GM12878 (cell line): ENCODE data around the gene HMGB1. TPM values are rescaled to one million over a fixed set of nuclear protein-coding genes. Genes with fewer than 3 reads are reported as not detected.

ENCODE experiments used
- ATAC-seq: fragments of 200-7000 bp; cut with Tn5 transposase; 3 replicates; pipeline ENCODE4 v1.9.1; 2020; ENCODE audit warnings: mild to moderate bottlenecking, moderate library complexity
- BruUV-seq: library from RNA; stranded (reverse); fragments of 400-500 nt; replicated peaks from 2 replicates; lab custom pipeline; 2021; lab: Mats Ljungman, UMichigan
- CTCF ChIA-PET: fragments of 300-600 bp; sonication (Branson Sonifier 250); formaldehyde crosslinking; extraction: SDS; loops from one replicate; lab custom pipeline; 2021; ENCODE audit warnings: inconsistent platforms; lab: Yijun Ruan, JAX
- POLR2A ChIA-PET: fragments of 350-600 bp; formaldehyde crosslinking; extraction: SDS; loops from one replicate; lab custom pipeline; 2021; ENCODE audit warnings: inconsistent platforms; lab: Charles Lee
- RAD21 ChIA-PET: fragments of 300-600 bp; sonication (Branson Sonifier 250); formaldehyde crosslinking; loops from one replicate; lab custom pipeline; 2023; ENCODE audit warnings: antibody characterized with exemption; ENCODE audit not compliant: unreplicated experiment; lab: Charles Lee
- SMC1A ChIA-PET: fragments of 300-600 bp; sonication (Branson Sonifier 250); formaldehyde crosslinking; loops from one replicate; lab custom pipeline; 2023; ENCODE audit not compliant: unreplicated experiment, uncharacterized antibody; lab: Charles Lee
- DNase-seq: peaks from one replicate; pipeline ENCODE4 v3.0.0-alpha.2; 2011; ENCODE audit warnings: low read depth, low spot score
- FAIRE-seq: peaks from 3 replicates; lab custom pipeline; 2011; peaks lifted over from hg19 to GRCh38; lab: Jason Lieb, UNC
- H2AFZ ChIP-seq: 2 replicates; pipeline ENCODE4 v1.6.0; 2011; ENCODE audit warnings: low read depth, low read length, control low read depth; ENCODE audit not compliant: control insufficient read depth
- H3K27ac ChIP-seq: 2 replicates; pipeline ENCODE4 v1.5.1; 2011; ENCODE audit warnings: control low read depth; ENCODE audit not compliant: control insufficient read depth, insufficient read depth
- H3K27me3 ChIP-seq, 2 experiments: replicated peaks in 1 of 2; 2 replicates each; pipeline versions ENCODE4 v1.6.0 to v1.6.1; 2011; ENCODE audit warnings: low read length in 1 of 2; ENCODE audit not compliant: control insufficient read depth in 2 of 2, insufficient read depth in 2 of 2
- H3K36me3 ChIP-seq, 2 experiments: 2 replicates each; pipeline ENCODE4 v1.5.1; 2011; ENCODE audit warnings: low read length in 1 of 2; ENCODE audit not compliant: control insufficient read depth in 2 of 2, insufficient read depth in 2 of 2
- H3K4me1 ChIP-seq: 2 replicates; pipeline ENCODE4 v1.6.1; 2011; ENCODE audit warnings: mild to moderate bottlenecking, low read length, moderate library complexity, mixed read lengths; ENCODE audit not compliant: control insufficient read depth, insufficient read depth
- H3K4me2 ChIP-seq: 2 replicates; pipeline ENCODE4 v1.6.0; 2011; ENCODE audit warnings: control low read depth; ENCODE audit not compliant: control insufficient read depth, insufficient read depth
- H3K4me3 ChIP-seq: fragments of 200-600 bp; sonication (generic); 2 replicates; pipeline ENCODE4 v1.5.1; 2016
- H3K79me2 ChIP-seq: 2 replicates; pipeline ENCODE4 v1.6.0; 2011; ENCODE audit warnings: low read length; ENCODE audit not compliant: control insufficient read depth, insufficient read depth
- H3K9ac ChIP-seq: 2 replicates; pipeline ENCODE4 v1.8.0; 2011; ENCODE audit warnings: low read length, control low read depth, mixed read lengths; ENCODE audit not compliant: control insufficient read depth, insufficient read depth
- H3K9me3 ChIP-seq: replicated peaks from 3 replicates; pipeline ENCODE4 v1.5.1; 2011; ENCODE audit warnings: mild to moderate bottlenecking, low read length; ENCODE audit not compliant: control insufficient read depth, insufficient read depth
- H4K20me1 ChIP-seq: 2 replicates; pipeline ENCODE4 v1.6.0; 2011; ENCODE audit not compliant: control insufficient read depth, insufficient read depth
- CHD1 ChIP-seq: IDR thresholded peaks from 2 replicates; pipeline ENCODE4 v1.6.1; 2012; ENCODE audit warnings: low read depth, low read length, improper control_type of control experiment
- CHD2 ChIP-seq: IDR thresholded peaks from 2 replicates; pipeline ENCODE4 v1.6.1; 2011; ENCODE audit warnings: low read depth, low read length, improper control_type of control experiment, borderline replicate concordance
- DPF2 ChIP-seq: fragments of 450-650 bp; IDR thresholded peaks from 2 replicates; pipeline ENCODE4 v1.6.1; 2017; ENCODE audit warnings: mild to moderate bottlenecking
- KAT2A ChIP-seq: conservative IDR thresholded peaks from 2 replicates; pipeline ENCODE4 v1.6.1; 2011; ENCODE audit warnings: low read depth, low read length; ENCODE audit not compliant: control insufficient read depth
- PAX8 ChIP-seq: fragments of 450-650 bp; IDR thresholded peaks from 2 replicates; pipeline ENCODE4 v1.6.1; 2017; ENCODE audit warnings: mild to moderate bottlenecking, moderate library complexity
- POLR2A ChIP-seq: IDR thresholded peaks from 2 replicates; pipeline ENCODE4 v1.6.1; 2011; ENCODE audit warnings: low read depth, mild to moderate bottlenecking, low read length
- ZNF622 ChIP-seq: fragments of 450-650 bp; IDR thresholded peaks from 2 replicates; pipeline ENCODE4 v1.6.1; 2017; ENCODE audit warnings: mild to moderate bottlenecking, inconsistent platforms
- WGBS: methylation state at CpG from one replicate; pipeline ENCODE4 v1.1.6; 2016; ENCODE audit warnings: low lambda C conversion rate; ENCODE audit not compliant: insufficient replicate concordance, insufficient coverage; ENCODE audit errors: missing lambda C conversion rate; 5-methylcytosine and 5-hydroxymethylcytosine counted together
- in situ Hi-C: fragments of 300-500 bp; cut with MboI; formaldehyde crosslinking; loops from 9 replicates; pipeline ENCODE4 v1.14.3; 2018; ENCODE audit warnings: mixed read lengths
- intact Hi-C: fragments of 100-400 bp; cut with micrococcal nuclease; formaldehyde crosslinking; loops from one replicate; pipeline ENCODE4 v1.14.2; 2022; ENCODE audit not compliant: unreplicated experiment
- polyA plus RNA-seq, 11 experiments: library from polyadenylated mRNA; depleted of rRNA in 4 of 11; unstranded in 6 of 11; stranded (reverse) in 5 of 11; fragments of >200 nt; fragmentation: Nextera tagmentation in 4 of 11; fragmentation: Illumina TruSeq in 1 of 11; extraction: Ambion mirVana in 4 of 11; extraction: Trizol in 1 of 11; gene quantifications; 1 replicate in 1 of 11; 2 replicates in 10 of 11; pipeline versions ENCODE4 v1.2.1 to v1.2.3, GENCODE V29; 2011 to 2016; ENCODE audit warnings: inconsistent platforms in 2 of 11, missing spikeins in 2 of 11, low read depth in 1 of 11
- total RNA-seq, 4 experiments: library from RNA; depleted of rRNA in 3 of 4; stranded (reverse); fragments of >200 nt in 3 of 4; fragmentation: Illumina TruSeq in 1 of 4; extraction: Trizol in 1 of 4; gene quantifications; 2 replicates each; pipeline versions ENCODE4 v1.2.1 to v1.2.3, GENCODE V29; 2013 to 2021
- TF ChIP-seq, protein P1 (sequence below): fragments of 450-650 bp; formaldehyde crosslinking; IDR thresholded peaks from 2 replicates; pipeline ENCODE4 v1.4.0; 2022; ENCODE audit warnings: mild to moderate bottlenecking, moderate library complexity
- TF ChIP-seq, protein P2 (sequence below): fragments of 150-350 bp; IDR thresholded peaks from 2 replicates; pipeline ENCODE4 v1.6.1; 2016; ENCODE audit warnings: low read depth, low read length

Gene HMGB1
- total and polyA plus RNA-seq, 10 of the 15 experiments (the other 5 are each of a cell fraction or from before 2014, with no cell fraction given): 365 to 2,529 (median 1,396) TPM

DNA sequence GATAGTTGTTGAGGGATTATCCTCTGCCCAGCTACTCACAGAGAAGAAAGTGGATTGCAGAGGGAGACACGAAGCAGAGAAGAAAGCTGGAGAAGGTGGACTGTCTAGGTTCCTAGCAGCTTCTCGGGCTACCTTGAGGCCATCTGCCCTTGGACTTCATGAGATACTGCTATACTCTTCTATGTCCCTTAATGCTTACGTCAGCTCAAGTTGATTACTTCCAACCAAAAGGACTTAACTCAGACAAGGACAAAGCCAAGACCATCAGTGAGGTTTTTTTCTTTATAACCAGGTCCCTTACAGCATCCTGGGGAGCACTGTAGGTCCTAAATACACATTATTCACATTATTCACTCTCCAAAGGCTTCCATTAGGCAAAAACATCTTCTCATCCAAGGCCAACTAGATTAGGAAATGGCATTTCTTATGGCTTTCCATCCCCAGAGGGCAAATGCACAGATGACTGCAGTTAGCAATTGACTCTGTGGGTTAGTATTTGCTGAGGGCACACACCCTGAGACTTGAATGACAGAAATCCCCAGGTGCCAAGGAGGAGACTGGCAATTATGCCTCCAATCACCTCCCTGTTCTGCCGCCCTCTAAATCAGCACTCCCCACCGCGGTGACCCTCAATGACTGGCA lies 47.5 kb downstream of the HMGB1 start:
- Histone ChIP-seq H3K4me3 (no peak overlapping the region), H3K9ac (no peak overlapping the region), H2AFZ (no peak overlapping the region), H3K79me2 (no peaks in the 10 kb centered on the region), H3K27ac (no peak overlapping the region), H3K36me3 (no peaks in the 10 kb centered on the region), H3K27me3 (no peaks in the 10 kb centered on the region), H4K20me1 (no peaks in the 10 kb centered on the region), H3K4me1 (peaks cover 15% of the 10 kb centered on the region), H3K9me3 (no peaks in the 10 kb centered on the region), H3K4me2 (no peak overlapping the region)
- ChIA-PET SMC1A (interaction anchor here (0.6 to 6.9 kb wide), 5 partner anchors 12 to 285 kb away, joined by 3 to 73 read pairs (median 4); no protein-coding TSS in a partner anchor), POLR2A (interaction anchor here (0.6 to 1.5 kb wide), 4 partner anchors 13 to 37 kb away, joined by 3 read pairs; no protein-coding TSS in a partner anchor), RAD21 (interaction anchor here (0.7 to 2.2 kb wide), 4 partner anchors 12 to 286 kb away, joined by 3 to 10 read pairs (median 4); no protein-coding TSS in a partner anchor), CTCF (interaction anchor here (1.0 to 2.5 kb wide), 4 partner anchors 12 to 286 kb away, joined by 3 to 5 read pairs (median 3); no protein-coding TSS in a partner anchor)
- FAIRE-seq (no peak), ATAC-seq (no peak), DNase-seq (no peak)
- intact Hi-C loops (no loop called here), in situ Hi-C loops (no loop called here)
- no peak for TF ChIP-seq CHD1
- no peak for TF ChIP-seq ZNF622
- TF ChIP-seq DPF2: no peak
- no TSS peak for BruUV-seq
- 100% methylated on average over 6 of the region's 6 CpGs for WGBS

DNA sequence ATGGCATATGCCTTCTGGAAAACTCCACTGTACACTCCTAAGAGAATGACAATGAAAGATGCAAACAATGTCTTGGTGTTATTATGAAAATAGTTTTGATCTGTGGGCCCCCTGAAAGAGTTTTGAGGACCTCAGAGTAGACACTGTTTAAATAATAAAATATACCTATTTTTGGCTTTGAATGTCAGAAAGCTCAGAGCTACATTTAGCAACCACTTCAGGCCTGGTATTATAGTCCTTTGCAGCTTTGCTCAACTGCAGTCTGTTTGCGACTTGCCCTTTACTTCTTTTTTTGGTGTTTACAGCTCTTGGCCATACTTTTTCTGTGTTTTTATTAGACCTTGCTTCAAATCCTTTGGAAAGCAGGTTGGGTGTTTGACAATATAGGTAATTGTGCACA lies 49.3 kb downstream of the HMGB1 start:
- intact Hi-C loops: no loop called here
- no peaks in the 10 kb centered on the region for H3K79me2 ChIP-seq
- H3K27me3 ChIP-seq: no peaks in the 10 kb centered on the region
- no peaks in the 10 kb centered on the region for H4K20me1 ChIP-seq
- H3K4me1 ChIP-seq: peaks cover 15% of the 10 kb centered on the region
- FAIRE-seq: no peak
- no peaks in the 10 kb centered on the region for H3K9me3 ChIP-seq
- 42% methylated on average over 1 of the region's 1 CpG for WGBS
- ATAC-seq: no peak
- H3K36me3 ChIP-seq: no peaks in the 10 kb centered on the region
- in situ Hi-C loops: no loop called here
- no peak overlapping the region for H3K4me2 ChIP-seq
- no TSS peak for BruUV-seq
- H3K4me3 ChIP-seq: no peak overlapping the region
- POLR2A ChIA-PET: interaction anchor here (0.7 to 1.8 kb wide), 5 partner anchors 9 to 110 kb away, joined by 3 to 6 read pairs (median 3); partner anchors contain the start of gene KATNAL1
- CTCF ChIA-PET: interaction anchor here (1.0 to 2.5 kb wide), 5 partner anchors 9 to 284 kb away, joined by 3 to 5 read pairs (median 4); no protein-coding TSS in a partner anchor
- no peak overlapping the region for H3K9ac ChIP-seq
- no peak overlapping the region for H2AFZ ChIP-seq
- no peak for DNase-seq
- SMC1A ChIA-PET: interaction anchor here (0.7 to 6.9 kb wide), 11 partner anchors 10 to 48 kb away, joined by 3 to 73 read pairs (median 4); no protein-coding TSS in a partner anchor
- RAD21 ChIA-PET: interaction anchor here (0.6 to 2.0 kb wide), 5 partner anchors 15 to 199 kb away, joined by 3 to 10 read pairs (median 3); partner anchors contain the start of gene HMGB1
- H3K27ac ChIP-seq: no peak overlapping the region
- no peak for TF ChIP-seq POLR2A
- TF ChIP-seq, protein P1, sequence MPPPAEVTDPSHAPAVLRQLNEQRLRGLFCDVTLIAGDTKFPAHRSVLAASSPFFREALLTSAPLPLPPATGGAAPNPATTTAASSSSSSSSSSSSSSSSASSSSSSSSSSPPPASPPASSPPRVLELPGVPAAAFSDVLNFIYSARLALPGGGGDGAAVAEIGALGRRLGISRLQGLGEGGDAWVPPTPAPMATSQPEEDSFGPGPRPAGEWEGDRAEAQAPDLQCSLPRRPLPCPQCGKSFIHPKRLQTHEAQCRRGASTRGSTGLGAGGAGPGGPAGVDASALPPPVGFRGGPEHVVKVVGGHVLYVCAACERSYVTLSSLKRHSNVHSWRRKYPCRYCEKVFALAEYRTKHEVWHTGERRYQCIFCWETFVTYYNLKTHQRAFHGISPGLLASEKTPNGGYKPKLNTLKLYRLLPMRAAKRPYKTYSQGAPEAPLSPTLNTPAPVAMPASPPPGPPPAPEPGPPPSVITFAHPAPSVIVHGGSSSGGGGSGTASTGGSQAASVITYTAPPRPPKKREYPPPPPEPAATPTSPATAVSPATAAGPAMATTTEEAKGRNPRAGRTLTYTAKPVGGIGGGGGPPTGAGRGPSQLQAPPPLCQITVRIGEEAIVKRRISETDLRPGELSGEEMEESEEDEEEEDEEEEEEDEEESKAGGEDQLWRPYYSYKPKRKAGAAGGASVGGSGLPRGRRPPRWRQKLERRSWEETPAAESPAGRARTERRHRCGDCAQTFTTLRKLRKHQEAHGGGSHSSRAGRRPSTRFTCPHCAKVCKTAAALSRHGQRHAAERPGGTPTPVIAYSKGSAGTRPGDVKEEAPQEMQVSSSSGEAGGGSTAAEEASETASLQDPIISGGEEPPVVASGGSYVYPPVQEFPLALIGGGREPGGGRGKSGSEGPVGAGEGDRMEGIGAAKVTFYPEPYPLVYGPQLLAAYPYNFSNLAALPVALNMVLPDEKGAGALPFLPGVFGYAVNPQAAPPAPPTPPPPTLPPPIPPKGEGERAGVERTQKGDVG: no peak
- no peak for TF ChIP-seq CHD2
- TF ChIP-seq KAT2A: no peak
- no peak for TF ChIP-seq ZNF622
- TF ChIP-seq PAX8: no peak
- TF ChIP-seq, protein P2, sequence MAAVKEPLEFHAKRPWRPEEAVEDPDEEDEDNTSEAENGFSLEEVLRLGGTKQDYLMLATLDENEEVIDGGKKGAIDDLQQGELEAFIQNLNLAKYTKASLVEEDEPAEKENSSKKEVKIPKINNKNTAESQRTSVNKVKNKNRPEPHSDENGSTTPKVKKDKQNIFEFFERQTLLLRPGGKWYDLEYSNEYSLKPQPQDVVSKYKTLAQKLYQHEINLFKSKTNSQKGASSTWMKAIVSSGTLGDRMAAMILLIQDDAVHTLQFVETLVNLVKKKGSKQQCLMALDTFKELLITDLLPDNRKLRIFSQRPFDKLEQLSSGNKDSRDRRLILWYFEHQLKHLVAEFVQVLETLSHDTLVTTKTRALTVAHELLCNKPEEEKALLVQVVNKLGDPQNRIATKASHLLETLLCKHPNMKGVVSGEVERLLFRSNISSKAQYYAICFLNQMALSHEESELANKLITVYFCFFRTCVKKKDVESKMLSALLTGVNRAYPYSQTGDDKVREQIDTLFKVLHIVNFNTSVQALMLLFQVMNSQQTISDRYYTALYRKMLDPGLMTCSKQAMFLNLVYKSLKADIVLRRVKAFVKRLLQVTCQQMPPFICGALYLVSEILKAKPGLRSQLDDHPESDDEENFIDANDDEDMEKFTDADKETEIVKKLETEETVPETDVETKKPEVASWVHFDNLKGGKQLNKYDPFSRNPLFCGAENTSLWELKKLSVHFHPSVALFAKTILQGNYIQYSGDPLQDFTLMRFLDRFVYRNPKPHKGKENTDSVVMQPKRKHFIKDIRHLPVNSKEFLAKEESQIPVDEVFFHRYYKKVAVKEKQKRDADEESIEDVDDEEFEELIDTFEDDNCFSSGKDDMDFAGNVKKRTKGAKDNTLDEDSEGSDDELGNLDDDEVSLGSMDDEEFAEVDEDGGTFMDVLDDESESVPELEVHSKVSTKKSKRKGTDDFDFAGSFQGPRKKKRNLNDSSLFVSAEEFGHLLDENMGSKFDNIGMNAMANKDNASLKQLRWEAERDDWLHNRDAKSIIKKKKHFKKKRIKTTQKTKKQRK: no peak
